Adrenal gland (tissue), 5 donors: ENCODE measurements around the gene C5orf22.

Experiments
- CTCF ChIP-seq, 6 experiments: fragments of 450-650 bp in 4 of 6; fragments of 200-600 bp in 2 of 6; sonication (generic) in 1 of 6; IDR thresholded peaks; 1 replicate in 5 of 6; 2 replicates in 1 of 6; pipeline versions ENCODE4 v1.5.1 to v1.8.0; 2016 to 2021; ENCODE audit warnings: antibody characterized with exemption in 6 of 6, mild to moderate bottlenecking in 2 of 6, moderate library complexity in 1 of 6
- POLR2A ChIP-seq, 2 donors: fragments of 450-650 bp; IDR thresholded peaks; one replicate each; pipeline ENCODE4 v1.6.1; 2017; ENCODE audit warnings: antibody characterized with exemption in 2 of 2, mild to moderate bottlenecking in 2 of 2, moderate library complexity in 1 of 2
- donor health status: DM: no; HTN: no; CAD: no.

GRCh38 chr5:31502506-31502905 is 29.6 kb upstream of the C5orf22 start:
- no peak for TF ChIP-seq CTCF (IDR thresholded peaks at IDR 0.05)
- TF ChIP-seq POLR2A (IDR thresholded peaks at IDR 0.05), result no peak
